Effector memory CD8-positive, alpha-beta T cell (primary cell): Measurements from ENCODE around the gene PEA15.

Experiments used
- ATAC-seq: fragments of 150-1000 bp; cut with Tn5 transposase; replicated peaks from 2 replicates; pipeline ENCODE4 v1.10.0; 2021; ENCODE audit warnings: mild to moderate bottlenecking, moderate library complexity
- DNase-seq, 3 experiments: peaks; one replicate each; pipeline ENCODE4 v3.0.0; 2021
- H3K27ac Mint-ChIP-seq, 2 donors: one replicate each; pipeline ENCODE4 v1.8.0; 2022; ENCODE audit warnings: mild to moderate bottlenecking in 2 of 2, mixed read lengths in 2 of 2, moderate library complexity in 2 of 2
- H3K27me3 Mint-ChIP-seq, 2 donors: one replicate each; pipeline ENCODE4 v1.8.0; 2022; ENCODE audit warnings: mixed read lengths in 2 of 2
- H3K36me3 Mint-ChIP-seq: one replicate; pipeline ENCODE4 v1.8.0; 2022; ENCODE audit warnings: mild to moderate bottlenecking, moderate library complexity, mixed read lengths; ENCODE audit not compliant: insufficient read depth
- H3K4me1 Mint-ChIP-seq, 2 donors: one replicate each; pipeline ENCODE4 v1.8.0; 2022; ENCODE audit warnings: low read depth in 2 of 2, mixed read lengths in 2 of 2
- H3K4me3 Mint-ChIP-seq, 2 donors: one replicate each; pipeline ENCODE4 v1.8.0; 2022; ENCODE audit warnings: mild to moderate bottlenecking in 2 of 2, mixed read lengths in 2 of 2, moderate library complexity in 2 of 2
- H3K9me3 Mint-ChIP-seq, 2 donors: one replicate each; pipeline ENCODE4 v1.8.0; 2022; ENCODE audit warnings: mixed read lengths in 2 of 2

The PEA15 gene

GRCh38 chr1:160189649-160190625 lies 15.2 kb upstream of the PEA15 start, which contains the start of gene CASQ1:
CASQ1 (plus strand) TSS chr1:160190575; CDS start chr1:160190752, 177 bp downstream.
- H3K4me1 Mint-ChIP-seq: no peaks in the 10 kb centered on the region

GRCh38 chr1:160191756-160192155 lies 13.4 kb upstream of the PEA15 start:
- Mint-ChIP-seq H3K9me3 (no peaks in the 10 kb centered on the region), H3K4me1 (no peaks in the 10 kb centered on the region), H3K4me3 (no peak overlapping the region), H3K36me3 (no peaks in the 10 kb centered on the region), H3K27me3 (peaks cover 7 to 16% of the 10 kb centered on the region in 2 donors), H3K27ac (no peak overlapping the region)
- ATAC-seq: no peak
- DNase-seq: no peak

More at GRCh38 chr1:160189649-160190625, 15.2 kb upstream of the PEA15 start, which contains the start of gene CASQ1:
- H3K36me3 Mint-ChIP-seq: no peaks in the 10 kb centered on the region
- H3K4me3 Mint-ChIP-seq: no peak within 1 kb of the TSS
- H3K27me3 Mint-ChIP-seq: peaks cover 13 to 27% of the 10 kb centered on the region in 2 donors
- ATAC-seq (no peak), DNase-seq (no peak)
- H3K27ac Mint-ChIP-seq: no peak within 1 kb of the TSS
- no peaks in the 10 kb centered on the region for H3K9me3 Mint-ChIP-seq

GRCh38 chr1:160192234-160192633 lies 12.9 kb upstream of the PEA15 start:
- H3K4me3 Mint-ChIP-seq: no peak overlapping the region
- ATAC-seq (no peak), DNase-seq (no peak)
- no peaks in the 10 kb centered on the region for H3K9me3 Mint-ChIP-seq
- H3K27me3 Mint-ChIP-seq: peaks cover 4 to 12% of the 10 kb centered on the region in 2 donors
- no peak overlapping the region for H3K27ac Mint-ChIP-seq
- no peaks in the 10 kb centered on the region for H3K4me1 Mint-ChIP-seq
- no peaks in the 10 kb centered on the region for H3K36me3 Mint-ChIP-seq

GRCh38 chr1:160193091-160193819 lies 11.9 kb upstream of the PEA15 start:
- Mint-ChIP-seq H3K9me3 (no peaks in the 10 kb centered on the region), H3K27ac (no peak overlapping the region), H3K4me1 (no peaks in the 10 kb centered on the region), H3K27me3 (peaks cover 1 to 2% of the 10 kb centered on the region in 2 donors), H3K4me3 (no peak overlapping the region), H3K36me3 (no peaks in the 10 kb centered on the region)
- peak; percentile 79 to 84 (median 79) for DNase-seq
- ATAC-seq: peak; percentile 86

- Mint-ChIP-seq H3K27ac (no peak overlapping the region), H3K27me3 (no peaks in the 10 kb centered on the region), H3K4me1 (no peaks in the 10 kb centered on the region), H3K9me3 (no peaks in the 10 kb centered on the region), H3K36me3 (no peaks in the 10 kb centered on the region), H3K4me3 (no peak overlapping the region)
- no peak for ATAC-seq
- DNase-seq: no peak
These were observed 11.1 kb upstream of the PEA15 start for GRCh38 chr1:160193832-160194736.

GRCh38 chr1:160194737-160195059 lies 10.5 kb upstream of the PEA15 start:
- H3K9me3 Mint-ChIP-seq: no peaks in the 10 kb centered on the region
- H3K27ac Mint-ChIP-seq: no peak overlapping the region
- no peaks in the 10 kb centered on the region for H3K36me3 Mint-ChIP-seq
- H3K4me1 Mint-ChIP-seq: no peaks in the 10 kb centered on the region
- DNase-seq (no peak), ATAC-seq (no peak)
- H3K4me3 Mint-ChIP-seq: no peak overlapping the region
- no peaks in the 10 kb centered on the region for H3K27me3 Mint-ChIP-seq

- Mint-ChIP-seq H3K36me3 (no peaks in the 10 kb centered on the region), H3K9me3 (no peaks in the 10 kb centered on the region), H3K27me3 (no peaks in the 10 kb centered on the region), H3K4me3 (no peak overlapping the region), H3K4me1 (no peaks in the 10 kb centered on the region), H3K27ac (no peak overlapping the region)
- DNase-seq (no peak), ATAC-seq (no peak)
These were observed 9.0 kb upstream of the PEA15 start for GRCh38 chr1:160196143-160196542.

- H3K4me3 Mint-ChIP-seq: no peak overlapping the region
- no peaks in the 10 kb centered on the region for H3K9me3 Mint-ChIP-seq
- H3K4me1 Mint-ChIP-seq: no peaks in the 10 kb centered on the region
- H3K27me3 Mint-ChIP-seq: no peaks in the 10 kb centered on the region
- H3K27ac Mint-ChIP-seq: no peak overlapping the region
- DNase-seq: no peak
- no peak for ATAC-seq
- no peaks in the 10 kb centered on the region for H3K36me3 Mint-ChIP-seq
These were observed 8.0 kb upstream of the PEA15 start for GRCh38 chr1:160197231-160197630.

GRCh38 chr1:160200786-160201185 lies 4.4 kb upstream of the PEA15 start:
- peaks cover 4% of the 10 kb centered on the region for H3K36me3 Mint-ChIP-seq
- peaks cover 5 to 6% of the 10 kb centered on the region in 2 donors for H3K4me1 Mint-ChIP-seq
- no peaks in the 10 kb centered on the region for H3K9me3 Mint-ChIP-seq
- H3K27ac Mint-ChIP-seq: no peak overlapping the region
- H3K27me3 Mint-ChIP-seq: no peaks in the 10 kb centered on the region
- no peak overlapping the region for H3K4me3 Mint-ChIP-seq
- ATAC-seq: no peak
- no peak for DNase-seq

GRCh38 chr1:160204526-160205241 lies 500 bp upstream of the PEA15 start:
- H3K27me3 Mint-ChIP-seq: no peaks in the 10 kb centered on the region
- DNase-seq (peak in 2 of 3 experiments; percentile 5 to 6), ATAC-seq (peak; percentile 39)
- no peaks in the 10 kb centered on the region for H3K9me3 Mint-ChIP-seq
- H3K36me3 Mint-ChIP-seq: peaks cover 4% of the 10 kb centered on the region
- peak overlapping the region; percentile 83 to 89 for H3K4me3 Mint-ChIP-seq
- H3K4me1 Mint-ChIP-seq: peaks cover 24 to 26% of the 10 kb centered on the region in 2 donors
- H3K27ac Mint-ChIP-seq: peak overlapping the region; percentile 21 to 90

- Mint-ChIP-seq H3K4me3 (peak overlapping the region; percentile 83 to 89), H3K4me1 (peaks cover 26 to 27% of the 10 kb centered on the region in 2 donors), H3K36me3 (peaks cover 4% of the 10 kb centered on the region), H3K27me3 (no peaks in the 10 kb centered on the region), H3K9me3 (no peaks in the 10 kb centered on the region), H3K27ac (peak overlapping the region; percentile 21 to 90)
- DNase-seq (peak; percentile 25 to 42 (median 27)), ATAC-seq (peak; percentile 66)
These were observed 829 bp downstream of the PEA15 start for GRCh38 chr1:160206036-160206389.

GRCh38 chr1:160206421-160207117 lies 1.4 kb downstream of the PEA15 start:
- no peak for DNase-seq
- peaks cover 4% of the 10 kb centered on the region for H3K36me3 Mint-ChIP-seq
- peak overlapping the region; percentile 83 to 89 for H3K4me3 Mint-ChIP-seq
- no peaks in the 10 kb centered on the region for H3K27me3 Mint-ChIP-seq
- ATAC-seq: no peak
- H3K9me3 Mint-ChIP-seq: no peaks in the 10 kb centered on the region
- H3K27ac Mint-ChIP-seq: peak overlapping the region; percentile 21 to 90
- peaks cover 26 to 27% of the 10 kb centered on the region in 2 donors for H3K4me1 Mint-ChIP-seq
